Subcutaneous abdominal adipose tissue (tissue), 5 donors: ENCODE measurements around the gene PAX7.

ENCODE experiments used
- H3K27ac ChIP-seq: one replicate; pipeline ENCODE4 v1.7.0; 2013; ENCODE audit warnings: low read depth, mild to moderate bottlenecking, inconsistent platforms, low read length, moderate library complexity
- H3K27me3 ChIP-seq, 5 donors: one replicate each; pipeline ENCODE4 v1.7.0; 2013; ENCODE audit warnings: low read length in 5 of 5, inconsistent platforms in 1 of 5; ENCODE audit not compliant: control insufficient read depth in 5 of 5, insufficient read depth in 4 of 5
- H3K36me3 ChIP-seq, 5 donors: one replicate each; pipeline ENCODE4 v1.7.0; 2013; ENCODE audit warnings: low read length in 5 of 5; ENCODE audit not compliant: control insufficient read depth in 5 of 5, insufficient read depth in 5 of 5
- H3K4me1 ChIP-seq, 5 donors: one replicate each; pipeline ENCODE4 v1.7.0; 2013; ENCODE audit warnings: low read length in 5 of 5, mild to moderate bottlenecking in 3 of 5, moderate library complexity in 1 of 5; ENCODE audit not compliant: control insufficient read depth in 5 of 5, insufficient read depth in 5 of 5
- H3K4me3 ChIP-seq, 5 donors: one replicate each; pipeline ENCODE4 v1.7.0; 2013; ENCODE audit warnings: low read length in 5 of 5, low read depth in 1 of 5
- H3K9ac ChIP-seq, 5 donors: one replicate each; pipeline ENCODE4 v1.7.0; 2013; ENCODE audit warnings: low read length in 5 of 5, mild to moderate bottlenecking in 4 of 5, moderate library complexity in 3 of 5
- H3K9me3 ChIP-seq, 5 donors: one replicate each; pipeline ENCODE4 v1.7.0; 2013; ENCODE audit warnings: low read length in 5 of 5; ENCODE audit not compliant: control insufficient read depth in 5 of 5
- donor health status: healthy.
- donor health status: healthy.
- donor health status: healthy.
- donor health status: healthy.
- donor health status: healthy.

PAX7 gene

DNA sequence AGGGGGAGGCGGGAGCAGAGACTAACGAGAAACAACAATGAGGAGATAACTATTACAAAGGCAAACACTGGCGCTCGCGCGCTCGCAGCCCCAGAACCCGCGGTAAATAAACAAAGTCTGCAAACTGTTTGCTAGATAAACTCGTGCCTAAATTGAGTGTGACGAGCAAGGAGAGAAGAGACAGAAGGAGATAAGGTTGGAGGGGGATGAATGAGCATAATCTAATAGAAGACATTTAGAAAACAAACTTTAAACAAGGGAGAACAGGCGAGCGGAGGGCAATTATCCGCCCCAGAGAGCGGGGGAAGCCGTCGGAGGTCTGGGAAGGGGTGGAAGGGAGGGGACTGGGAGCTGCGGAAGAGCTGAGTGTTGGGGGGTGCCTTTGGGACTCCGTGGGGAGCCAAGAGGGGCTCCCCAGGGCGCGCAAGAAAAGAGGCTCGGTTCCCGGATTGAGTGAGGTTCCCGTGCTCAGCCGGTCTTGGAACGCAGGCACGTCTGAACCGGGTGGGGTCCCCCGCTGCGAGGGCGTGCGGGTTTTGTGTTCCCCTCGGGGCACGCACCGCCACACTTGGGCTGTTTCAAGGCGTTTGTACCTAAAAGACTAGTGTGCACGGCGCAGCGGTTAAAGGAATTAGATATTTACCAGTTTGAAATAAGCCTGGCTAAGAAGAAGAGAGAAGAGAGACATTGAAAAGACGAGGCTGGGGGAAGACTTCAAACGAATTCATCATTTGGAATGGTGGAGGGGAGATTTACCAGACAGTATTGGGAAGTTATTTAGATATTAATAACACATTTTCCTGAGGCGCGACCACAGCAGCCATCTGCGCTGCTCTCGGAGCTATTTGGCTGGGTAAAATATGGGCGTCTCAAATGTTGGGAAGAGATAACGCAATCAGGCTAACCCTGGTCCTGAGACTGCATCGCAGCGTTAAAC, 10.6 kb downstream of the PAX7 start:
- Histone ChIP-seq H3K9ac (no peak overlapping the region), H3K36me3 (no peaks in the 10 kb centered on the region), H3K27ac (no peak overlapping the region)

DNA sequence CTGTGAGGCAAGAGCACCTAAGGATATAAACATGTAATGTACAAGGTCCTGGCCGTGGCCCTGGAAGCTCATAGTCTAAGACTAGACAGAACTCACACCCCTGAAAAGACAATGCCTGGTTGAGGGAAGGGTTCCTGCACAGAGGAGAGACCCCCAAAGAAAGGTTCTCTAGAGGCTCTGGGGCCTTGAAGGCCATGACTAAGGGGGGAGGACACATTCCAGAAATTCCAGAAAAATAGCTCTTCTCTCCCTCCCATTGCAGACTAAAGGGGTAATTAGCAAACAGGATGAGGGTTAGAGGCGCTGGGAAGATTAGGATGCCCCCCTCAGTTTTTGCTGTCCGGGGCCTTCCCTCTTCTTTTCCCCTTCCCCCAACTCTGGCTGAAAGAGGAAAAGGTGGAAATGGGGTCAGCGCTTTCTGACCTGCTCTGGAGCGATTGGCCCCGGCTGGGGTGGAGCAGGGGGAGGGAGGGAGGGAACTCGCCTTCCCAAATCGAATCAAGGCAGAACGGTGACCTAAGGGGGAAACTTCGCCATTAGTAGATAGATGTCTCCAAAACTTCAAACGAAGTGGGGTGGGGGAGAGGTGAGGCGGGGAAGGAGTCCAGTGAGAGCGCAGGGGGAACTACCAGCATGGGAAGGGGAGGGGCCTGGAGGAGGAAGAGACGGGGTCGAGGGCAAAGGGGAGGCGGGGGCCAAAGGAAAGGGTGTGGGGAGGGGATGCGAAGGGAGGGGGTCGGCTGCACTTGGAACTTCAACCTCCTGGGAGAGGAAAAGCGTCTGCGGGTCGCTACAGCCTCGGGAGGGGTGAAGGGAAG, 11.8 kb downstream of the PAX7 start:
- Histone ChIP-seq H3K27ac (no peak overlapping the region), H3K4me3 (no peak overlapping the region), H3K36me3 (no peaks in the 10 kb centered on the region), H3K27me3 (peaks cover 42 to 93% (median 76%) of the 10 kb centered on the region in 5 donors), H3K9me3 (no peaks in the 10 kb centered on the region), H3K4me1 (peaks cover 0 to 4% (median 0%) of the 10 kb centered on the region in 5 donors), H3K9ac (no peak overlapping the region)

More for the DNA sequence above, 10.6 kb downstream of the PAX7 start:
- H3K4me1 ChIP-seq, result peaks cover 0 to 2% (median 0%) of the 10 kb centered on the region in 5 donors
- H3K9me3 ChIP-seq, result no peaks in the 10 kb centered on the region
- H3K4me3 ChIP-seq, result no peak overlapping the region
- peaks cover 48 to 94% (median 79%) of the 10 kb centered on the region in 5 donors for H3K27me3 ChIP-seq

DNA sequence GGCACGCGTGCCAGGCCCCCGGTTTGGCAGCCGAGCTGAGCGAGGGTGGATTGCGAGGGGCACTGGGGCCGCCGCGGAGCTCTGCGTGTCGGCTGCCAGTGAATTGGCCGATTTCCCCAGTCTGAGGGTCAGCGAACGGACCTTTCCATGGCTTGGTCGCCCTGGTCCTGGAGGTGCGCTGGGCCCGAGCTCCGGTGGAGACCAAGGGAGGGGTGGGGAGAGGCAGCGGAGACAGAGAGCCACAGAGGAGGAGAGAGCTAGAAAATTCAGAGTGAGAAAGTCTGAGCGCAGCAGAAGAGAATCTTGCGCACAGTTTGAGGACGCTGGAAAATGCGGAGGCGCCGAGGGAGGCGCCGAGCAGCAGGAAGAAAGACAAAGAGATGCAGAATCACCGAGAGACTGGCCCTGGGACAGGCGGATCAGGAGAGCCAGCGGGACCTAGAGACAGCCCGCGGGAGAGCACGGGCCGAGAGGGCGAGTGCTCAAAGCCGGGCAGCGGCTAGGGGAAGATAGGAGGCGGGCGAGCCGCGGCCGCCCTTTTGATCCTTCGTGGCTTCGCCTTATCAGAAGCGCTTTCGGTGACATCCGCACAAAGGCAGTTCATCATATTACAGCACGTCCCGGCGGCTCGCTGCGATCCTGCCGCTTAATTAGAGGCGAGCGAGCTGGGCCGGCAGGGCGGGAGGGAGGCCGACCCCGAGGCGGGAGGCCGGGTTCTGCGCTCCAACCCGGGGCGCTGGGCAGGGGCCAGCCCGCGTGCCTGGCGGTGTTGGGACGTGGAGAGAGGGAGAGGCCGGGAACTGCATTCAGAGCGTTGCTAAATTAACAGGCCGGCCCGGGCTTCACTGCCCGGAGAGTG, 12.7 kb downstream of the PAX7 start:
- Histone ChIP-seq H3K27ac (no peak overlapping the region), H3K9me3 (no peaks in the 10 kb centered on the region), H3K9ac (no peak overlapping the region), H3K27me3 (peaks cover 39 to 90% (median 73%) of the 10 kb centered on the region in 5 donors), H3K4me3 (no peak overlapping the region), H3K36me3 (no peaks in the 10 kb centered on the region), H3K4me1 (peaks cover 0 to 4% (median 0%) of the 10 kb centered on the region in 5 donors)

DNA sequence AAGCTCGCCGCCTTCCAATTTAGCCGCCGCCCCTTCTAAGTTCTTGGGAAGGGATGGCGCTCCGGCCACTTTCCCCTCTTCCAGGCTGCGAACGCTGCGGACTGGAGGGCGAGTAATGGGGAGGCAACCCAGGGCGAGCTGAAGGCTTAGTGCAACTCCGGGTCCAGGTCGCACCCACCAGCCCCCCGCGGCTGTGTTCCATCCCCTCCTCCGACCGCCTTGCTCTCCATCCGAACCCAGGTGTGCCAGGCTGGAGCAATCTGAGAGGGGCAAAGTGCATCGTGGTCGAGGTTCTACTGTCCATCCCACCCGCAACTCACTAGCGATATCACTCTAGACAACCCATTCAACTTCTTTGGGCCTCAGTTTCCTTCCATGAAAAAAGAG, 13.4 kb downstream of the PAX7 start:
- H3K27me3 ChIP-seq, result peaks cover 38 to 90% (median 74%) of the 10 kb centered on the region in 5 donors
- peaks cover 0 to 4% (median 0%) of the 10 kb centered on the region in 5 donors for H3K4me1 ChIP-seq
- H3K27ac ChIP-seq, result no peak overlapping the region
- H3K36me3 ChIP-seq, result no peaks in the 10 kb centered on the region
- H3K9ac ChIP-seq, result no peak overlapping the region
- H3K9me3 ChIP-seq, result no peaks in the 10 kb centered on the region
- no peak overlapping the region for H3K4me3 ChIP-seq

DNA sequence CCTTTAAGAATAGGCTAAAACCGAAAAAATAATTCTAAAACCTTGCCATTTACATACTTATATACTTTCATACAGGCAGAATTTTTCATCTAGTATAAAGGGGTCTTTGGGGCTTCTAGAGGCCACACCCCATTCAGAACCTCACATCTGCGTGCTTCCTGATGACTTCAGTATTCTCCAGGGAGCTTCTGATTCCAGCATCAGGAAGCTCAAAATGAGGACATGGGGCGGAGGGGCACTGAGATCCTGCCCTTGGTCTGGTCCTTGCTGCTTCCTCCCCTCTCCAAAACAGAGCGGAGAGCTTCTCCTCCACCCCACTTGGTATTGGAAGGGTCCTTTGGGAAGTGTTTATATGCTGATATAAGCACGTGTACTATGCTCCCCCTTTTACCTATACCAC, 13.8 kb downstream of the PAX7 start:
- peaks cover 42 to 90% (median 73%) of the 10 kb centered on the region in 5 donors for H3K27me3 ChIP-seq
- no peak overlapping the region for H3K27ac ChIP-seq
- H3K9ac ChIP-seq, result no peak overlapping the region
- H3K4me3 ChIP-seq, result no peak overlapping the region
- no peaks in the 10 kb centered on the region for H3K36me3 ChIP-seq
- H3K9me3 ChIP-seq, result no peaks in the 10 kb centered on the region
- peaks cover 0 to 4% (median 0%) of the 10 kb centered on the region in 5 donors for H3K4me1 ChIP-seq

DNA sequence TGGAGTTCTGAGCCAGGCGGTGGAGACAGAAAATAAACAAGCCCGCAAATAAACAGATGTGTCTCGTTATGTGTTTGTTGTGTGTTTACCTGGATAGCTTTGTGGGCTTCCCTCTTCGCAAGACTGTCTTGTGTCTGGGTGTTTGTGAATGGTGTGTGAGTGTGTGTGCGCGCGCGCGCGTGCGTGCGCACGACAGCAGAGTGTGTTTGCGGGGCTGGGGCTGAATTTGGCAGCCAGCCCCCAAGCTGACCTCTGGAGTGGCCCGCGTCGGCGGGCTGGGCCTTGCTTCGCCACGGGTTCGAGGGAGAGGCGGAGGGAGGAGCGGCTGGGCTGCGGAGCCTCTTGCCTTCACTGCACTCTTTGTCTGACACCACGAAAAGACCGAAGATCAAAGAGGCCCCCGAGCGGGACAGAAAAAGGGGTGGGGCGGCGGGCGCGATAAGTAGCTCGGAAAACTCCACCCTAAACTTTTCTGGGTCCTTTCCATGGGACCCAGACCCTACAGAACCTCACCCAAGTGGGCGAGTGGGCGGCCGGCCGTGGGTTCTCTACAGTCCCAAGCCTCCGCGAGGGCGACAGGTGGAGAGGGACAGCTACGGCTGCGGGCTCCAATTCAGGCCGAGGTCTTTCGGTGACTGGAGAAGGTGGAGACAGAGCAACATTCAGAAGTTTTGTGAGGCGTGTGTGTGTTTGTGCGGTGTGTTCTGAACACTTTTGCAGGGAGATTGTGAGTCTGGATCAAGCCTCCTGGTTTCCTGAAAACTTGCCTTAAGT, 14.5 kb downstream of the PAX7 start:
- Histone ChIP-seq H3K9me3 (no peaks in the 10 kb centered on the region), H3K27ac (no peak overlapping the region), H3K27me3 (peaks cover 42 to 90% (median 73%) of the 10 kb centered on the region in 5 donors), H3K36me3 (no peaks in the 10 kb centered on the region), H3K4me3 (no peak overlapping the region), H3K4me1 (peaks cover 0 to 4% (median 0%) of the 10 kb centered on the region in 5 donors), H3K9ac (no peak overlapping the region)

DNA sequence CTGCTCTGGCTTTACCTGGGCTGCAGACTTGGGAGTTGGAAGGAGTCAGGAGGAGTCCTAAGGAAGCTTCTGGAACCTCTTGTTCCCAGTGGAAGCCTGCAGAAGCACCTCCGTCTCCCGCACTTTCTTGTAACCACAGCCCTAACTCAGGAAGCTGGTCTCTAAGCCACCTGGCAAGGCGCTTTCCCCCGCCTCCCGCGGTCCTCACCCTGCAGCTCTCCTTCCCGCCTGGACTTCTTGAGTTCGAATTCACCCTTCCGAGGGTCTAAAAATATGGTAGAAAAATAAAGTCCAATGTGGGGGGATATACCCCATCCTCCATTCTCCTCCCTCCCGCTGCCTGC, 15.1 kb downstream of the PAX7 start:
- Histone ChIP-seq H3K4me3 (no peak overlapping the region), H3K9ac (no peak overlapping the region), H3K27me3 (peaks cover 47 to 91% (median 73%) of the 10 kb centered on the region in 5 donors)

DNA sequence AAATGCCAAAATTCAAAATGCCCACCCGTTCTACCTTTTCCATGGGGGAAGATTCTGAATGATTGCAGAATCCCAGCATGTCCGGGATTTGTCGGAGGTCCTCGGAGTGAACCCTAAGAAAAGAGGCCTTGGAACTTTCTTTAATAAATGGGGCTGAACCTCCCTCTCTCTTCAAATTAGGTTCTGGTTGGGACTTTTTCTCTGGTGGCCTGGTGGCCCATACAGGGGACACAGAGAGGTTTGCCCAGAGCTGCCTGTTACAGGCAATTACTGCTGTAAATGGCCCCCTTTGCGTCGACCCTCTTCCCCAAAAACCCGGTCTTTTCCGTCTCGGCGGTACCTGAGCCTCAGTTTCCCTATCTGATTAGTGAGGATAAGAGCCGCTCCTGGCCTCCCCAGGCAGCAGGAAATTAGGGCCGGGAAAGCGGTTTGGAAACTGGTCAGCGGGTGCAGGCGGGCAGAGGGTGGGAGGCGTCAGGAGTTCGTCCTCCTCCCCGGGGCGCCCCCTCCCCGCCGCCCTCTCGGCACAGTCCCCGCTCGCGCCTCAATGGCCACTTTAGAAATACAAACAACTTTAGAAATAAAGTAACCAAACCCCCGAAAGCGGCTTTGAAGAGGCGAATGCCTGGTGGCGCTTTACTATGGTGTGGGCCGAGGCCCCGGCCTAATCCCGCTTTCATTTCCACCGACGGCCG, 15.6 kb downstream of the PAX7 start:
- H3K4me1 ChIP-seq, result peaks cover 0 to 4% (median 0%) of the 10 kb centered on the region in 5 donors
- H3K27ac ChIP-seq, result no peak overlapping the region
- no peaks in the 10 kb centered on the region for H3K36me3 ChIP-seq
- peaks cover 45 to 91% (median 70%) of the 10 kb centered on the region in 5 donors for H3K27me3 ChIP-seq
- H3K9me3 ChIP-seq, result no peaks in the 10 kb centered on the region
- no peak overlapping the region for H3K4me3 ChIP-seq
- no peak overlapping the region for H3K9ac ChIP-seq

More for the DNA sequence above, 15.1 kb downstream of the PAX7 start:
- Histone ChIP-seq H3K36me3 (no peaks in the 10 kb centered on the region), H3K4me1 (peaks cover 0 to 4% (median 0%) of the 10 kb centered on the region in 5 donors), H3K27ac (no peak overlapping the region), H3K9me3 (no peaks in the 10 kb centered on the region)
